Endothelial cell of umbilical vein (primary cell): ENCODE data around the gene CTNNA2. TPM values are rescaled to one million over a fixed set of nuclear protein-coding genes. Genes with fewer than 3 reads are reported as not detected.

ENCODE experiments used
- BruUV-seq: library from RNA; stranded (reverse); fragments of 400-500 nt; replicated peaks from 2 replicates; lab custom pipeline; 2021; lab: Mats Ljungman, UMichigan
- CTCF ChIA-PET: fragments of 300-600, 350-600 bp; sonication (Branson Sonifier 250); formaldehyde crosslinking; loops from one replicate; lab custom pipeline; 2021; ENCODE audit warnings: antibody characterized with exemption, inconsistent platforms; lab: Charles Lee
- POLR2A ChIA-PET: fragments of 300-600, 350-600 bp; sonication (Branson Sonifier 250); formaldehyde crosslinking; loops from one replicate; lab custom pipeline; 2021; ENCODE audit warnings: antibody characterized with exemption, inconsistent platforms; lab: Charles Lee
- DNase-seq: peaks from one replicate; pipeline ENCODE4 v3.0.0-alpha.2; 2011; ENCODE audit warnings: low read depth, low spot score
- FAIRE-seq: peaks from 2 replicates; lab custom pipeline; 2011; peaks lifted over from hg19 to GRCh38; lab: Jason Lieb, UNC
- H2AFZ ChIP-seq: 2 replicates; pipeline ENCODE4 v1.6.0; 2012; ENCODE audit warnings: low read depth, low read length, control low read depth, inconsistent platforms
- H3K27ac ChIP-seq: 2 replicates; pipeline ENCODE4 v1.5.1; 2011; ENCODE audit warnings: low read depth, mild to moderate bottlenecking, control low read depth, low read length, moderate library complexity; ENCODE audit not compliant: insufficient read depth
- H3K27me3 ChIP-seq, 2 experiments: 2 replicates each; pipeline versions ENCODE4 v1.6.0 to v1.6.1; 2011; ENCODE audit warnings: low read length in 2 of 2, mixed read lengths in 1 of 2; ENCODE audit not compliant: control insufficient read depth in 2 of 2, insufficient read depth in 2 of 2
- H3K36me3 ChIP-seq, 2 experiments: 2 replicates in 1 of 2; 3 replicates in 1 of 2; pipeline ENCODE4 v1.5.1; 2011; ENCODE audit warnings: low read length in 2 of 2, mild to moderate bottlenecking in 1 of 2, moderate library complexity in 1 of 2; ENCODE audit not compliant: control insufficient read depth in 2 of 2, insufficient read depth in 2 of 2; ENCODE audit errors: extremely low read depth in 1 of 2
- H3K4me1 ChIP-seq: 3 replicates; pipeline ENCODE4 v1.5.1; 2011; ENCODE audit warnings: mild to moderate bottlenecking, low read length; ENCODE audit not compliant: control insufficient read depth, insufficient read depth; ENCODE audit errors: extremely low read depth
- H3K4me2 ChIP-seq: 2 replicates; pipeline ENCODE4 v1.6.1; 2011; ENCODE audit warnings: low read length, control low read depth, mixed read lengths; ENCODE audit not compliant: insufficient read depth
- H3K4me3 ChIP-seq, 3 experiments: fragments of 200-600 bp in 1 of 3; sonication (generic), shearing (Covaris generic) in 1 of 3; replicated peaks in 1 of 3; 2 replicates each; pipeline ENCODE4 v1.5.1; 2011 to 2016; ENCODE audit warnings: control low read depth in 3 of 3, low read length in 3 of 3, mild to moderate bottlenecking in 2 of 3, inconsistent platforms in 1 of 3, low read depth in 1 of 3, moderate library complexity in 1 of 3; ENCODE audit not compliant: insufficient read depth in 1 of 3
- H3K79me2 ChIP-seq: 2 replicates; pipeline ENCODE4 v1.6.0; 2012; ENCODE audit warnings: low read length, inconsistent platforms; ENCODE audit not compliant: control insufficient read depth, insufficient read depth
- H3K9ac ChIP-seq: replicated peaks from 2 replicates; pipeline ENCODE3; 2011; ENCODE audit warnings: low read length, control low read depth; ENCODE audit not compliant: insufficient read depth; ENCODE audit errors: extremely low read depth
- H3K9me1 ChIP-seq: replicated peaks from 3 replicates; pipeline ENCODE4 v1.6.0; 2011; ENCODE audit warnings: mild to moderate bottlenecking, low read length; ENCODE audit not compliant: control insufficient read depth, insufficient read depth; ENCODE audit errors: extremely low read depth
- H3K9me3 ChIP-seq: replicated peaks from 2 replicates; pipeline ENCODE4 v1.5.1; 2012; ENCODE audit warnings: low read length, inconsistent platforms; ENCODE audit not compliant: control insufficient read depth, insufficient read depth
- H4K20me1 ChIP-seq: replicated peaks from 2 replicates; pipeline ENCODE3; 2011; ENCODE audit warnings: mild to moderate bottlenecking, low read length; ENCODE audit not compliant: control insufficient read depth, insufficient read depth; ENCODE audit errors: extremely low read depth
- CTCF ChIP-seq, 2 donors: IDR thresholded peaks; 1 replicate in 1 of 2; 2 replicates in 1 of 2; pipeline ENCODE4 v1.5.1; 2011; ENCODE audit warnings: low read length in 2 of 2, mild to moderate bottlenecking in 2 of 2, moderate library complexity in 2 of 2, control low read depth in 1 of 2, inconsistent platforms in 1 of 2, low read depth in 1 of 2; ENCODE audit not compliant: insufficient read depth in 1 of 2; ENCODE audit errors: extremely low read depth in 1 of 2
- EZH2 ChIP-seq: IDR thresholded peaks from 2 replicates; pipeline ENCODE4 v1.6.1; 2012; ENCODE audit warnings: borderline replicate concordance, low read depth, mild to moderate bottlenecking, moderate library complexity, low read length, inconsistent platforms; ENCODE audit not compliant: severe bottlenecking
- FOS ChIP-seq: IDR thresholded peaks from 2 replicates; pipeline ENCODE4 v1.6.1; 2011; ENCODE audit warnings: mild to moderate bottlenecking, low read length, moderate library complexity, borderline replicate concordance; ENCODE audit not compliant: insufficient read depth
- GATA2 ChIP-seq: IDR thresholded peaks from 2 replicates; pipeline ENCODE4 v1.7.0; 2011; ENCODE audit warnings: low read depth, mild to moderate bottlenecking, moderate library complexity, mixed read lengths, low read length; ENCODE audit not compliant: insufficient read length, insufficient read depth
- JUN ChIP-seq: IDR thresholded peaks from 2 replicates; pipeline ENCODE4 v1.6.1; 2011; ENCODE audit warnings: borderline replicate concordance, low read depth; ENCODE audit not compliant: insufficient read length, insufficient read depth
- MAX ChIP-seq: IDR thresholded peaks from 2 replicates; pipeline ENCODE4 v1.6.1; 2011; ENCODE audit not compliant: insufficient read depth, insufficient read length
- MYC ChIP-seq: IDR thresholded peaks from one replicate; pipeline ENCODE4 v1.6.1; 2011; ENCODE audit warnings: mild to moderate bottlenecking, low read depth, low read length
- POLR2A ChIP-seq: IDR thresholded peaks from 2 replicates; pipeline ENCODE4 v1.6.1; 2012; ENCODE audit warnings: low read depth, mild to moderate bottlenecking, control low read depth, low read length
- POLR2AphosphoS5 ChIP-seq: IDR thresholded peaks from 2 replicates; pipeline ENCODE4 v1.6.1; 2012; ENCODE audit warnings: low read depth, mild to moderate bottlenecking, control low read depth, low read length, moderate library complexity; ENCODE audit not compliant: insufficient read depth
- dilution Hi-C: fragments of 300-500 bp; cut with MboI; formaldehyde crosslinking; loops from one replicate; pipeline ENCODE4 v1.15.0; 2019; ENCODE audit warnings: low sequenced_read_pairs; ENCODE audit not compliant: extremely low pct_ligation_motif_present
- intact Hi-C: fragments of 100-400 bp; cut with micrococcal nuclease; formaldehyde crosslinking; loops from one replicate; pipeline ENCODE4 v1.10.0; 2022
- polyA plus RNA-seq, 4 experiments: library from polyadenylated mRNA; depleted of rRNA in 3 of 4; stranded (reverse) in 3 of 4; unstranded in 1 of 4; fragments of >200 nt; gene quantifications; 2 replicates each; pipeline versions ENCODE4 v1.2.1 to v1.2.3, GENCODE V29; 2011 to 2012; ENCODE audit warnings: missing spikeins in 1 of 4
- total RNA-seq: library from RNA; stranded (reverse); gene quantifications from 2 replicates; pipeline ENCODE4 v1.2.3, GENCODE V29; 2021

The CTNNA2 gene
- total and polyA plus RNA-seq, 2 donors (not counting 3 experiments of a cell fraction or from before 2014, with no cell fraction given), result not detected

GRCh38 chr2:80008596-80008995 lies 495.7 kb downstream of the CTNNA2 start:
- no peak overlapping the region for H2AFZ ChIP-seq
- peaks cover 7% of the 10 kb centered on the region for H3K9me3 ChIP-seq
- H3K4me1 ChIP-seq, result no peaks in the 10 kb centered on the region
- H3K79me2 ChIP-seq, result no peaks in the 10 kb centered on the region
- FAIRE-seq (no peak), DNase-seq (no peak)
- H3K36me3 ChIP-seq, result no peaks in the 10 kb centered on the region
- dilution Hi-C loops (no loop called here), intact Hi-C loops (no loop called here)
- no peak overlapping the region for H3K27ac ChIP-seq
- CTCF ChIA-PET, result no interaction called here
- H3K9ac ChIP-seq, result no peak overlapping the region
- no peaks in the 10 kb centered on the region for H3K9me1 ChIP-seq
- TF ChIP-seq FOS (no peak), EZH2 (no peak), MYC (no peak), MAX (no peak)
- H3K4me3 ChIP-seq, result no peak overlapping the region
- POLR2A ChIA-PET, result no interaction called here
- H4K20me1 ChIP-seq, result no peaks in the 10 kb centered on the region
- H3K4me2 ChIP-seq, result no peak overlapping the region
- no TSS peak for BruUV-seq
- no peaks in the 10 kb centered on the region for H3K27me3 ChIP-seq

GRCh38 chr2:80009211-80009610 lies 496.4 kb downstream of the CTNNA2 start:
- H2AFZ ChIP-seq, result no peak overlapping the region
- no peaks in the 10 kb centered on the region for H3K36me3 ChIP-seq
- H3K27me3 ChIP-seq, result no peaks in the 10 kb centered on the region
- no peak overlapping the region for H3K9ac ChIP-seq
- H4K20me1 ChIP-seq, result no peaks in the 10 kb centered on the region
- H3K9me3 ChIP-seq, result peaks cover 8% of the 10 kb centered on the region
- H3K9me1 ChIP-seq, result no peaks in the 10 kb centered on the region
- H3K4me1 ChIP-seq, result no peaks in the 10 kb centered on the region
- BruUV-seq, result no TSS peak
- FAIRE-seq, result no peak
- no peak for DNase-seq
- H3K79me2 ChIP-seq, result no peaks in the 10 kb centered on the region
- POLR2A ChIA-PET, result no interaction called here
- CTCF ChIA-PET, result no interaction called here
- TF ChIP-seq MYC, result no peak
- no peak for TF ChIP-seq CTCF (IDR thresholded peaks at IDR 0.05; ENCODE audit: extremely low read depth in 1 of 2, insufficient read depth in 1 of 2, low read depth in 1 of 2, low read length in 2 of 2)
- TF ChIP-seq GATA2, result no peak
- TF ChIP-seq EZH2, result no peak
- no peak for TF ChIP-seq JUN
- TF ChIP-seq POLR2AphosphoS5, result no peak
- TF ChIP-seq POLR2A, result no peak
- no peak for TF ChIP-seq MAX
- no peak for TF ChIP-seq FOS
- no peak overlapping the region for H3K4me2 ChIP-seq
- no peak overlapping the region for H3K4me3 ChIP-seq
- intact Hi-C loops (no loop called here), dilution Hi-C loops (no loop called here)
- no peak overlapping the region for H3K27ac ChIP-seq
